GM19395 (cell line): ENCODE data around the gene SAMD10.

ENCODE experiments used
- ATAC-seq: cut with Tn5 transposase; IDR thresholded peaks from one replicate; pipeline ENCODE4 v1.9.1; 2021; ENCODE audit warnings: mild to moderate bottlenecking, moderate library complexity; ENCODE audit not compliant: unreplicated experiment

Gene SAMD10

GRCh38 chr20:63957690-63958441, 21.6 kb downstream of the SAMD10 start:
- ATAC-seq: no peak

GRCh38 chr20:63957004-63957689, 22.3 kb downstream of the SAMD10 start:
- peak; percentile 18 for ATAC-seq

- peak; percentile 27 for ATAC-seq
Observed at GRCh38 chr20:63956664-63957003, 22.8 kb downstream of the SAMD10 start.

- peak; percentile 66 for ATAC-seq
Observed at GRCh38 chr20:63955827-63956663, 23.4 kb downstream of the SAMD10 start, which contains the start of gene UCKL1. TSS of gene UCKL1 (minus strand) at chr20:63956416. CDS start at chr20:63956372, 44 bp downstream.

GRCh38 chr20:63955281-63955826, 24.1 kb downstream of the SAMD10 start:
- ATAC-seq: peak; percentile 23

- ATAC-seq: no peak
Observed at GRCh38 chr20:63953764-63954429, 25.5 kb downstream of the SAMD10 start.

GRCh38 chr20:63952769-63953168, 26.7 kb downstream of the SAMD10 start:
- no peak for ATAC-seq

GRCh38 chr20:63952210-63952535, 27.3 kb downstream of the SAMD10 start:
- no peak for ATAC-seq

- no peak for ATAC-seq
Observed at GRCh38 chr20:63951398-63952209, 27.8 kb downstream of the SAMD10 start.

GRCh38 chr20:63950701-63951397, 28.6 kb downstream of the SAMD10 start:
- no peak for ATAC-seq

GRCh38 chr20:63947638-63948456, 31.6 kb downstream of the SAMD10 start:
- ATAC-seq: no peak

GRCh38 chr20:63946986-63947637, 32.3 kb downstream of the SAMD10 start:
- no peak for ATAC-seq

GRCh38 chr20:63945921-63946920, 33.2 kb downstream of the SAMD10 start:
- ATAC-seq: no peak

- no peak for ATAC-seq
Observed at GRCh38 chr20:63945031-63945658, 34.3 kb downstream of the SAMD10 start.

GRCh38 chr20:63944078-63944941, 35.1 kb downstream of the SAMD10 start:
- ATAC-seq: no peak

- no peak for ATAC-seq
Observed at GRCh38 chr20:63943808-63944077, 35.7 kb downstream of the SAMD10 start.
